IMR-90 (cell line): ENCODE measurements around the gene TLL1. TPM values are rescaled to one million over a fixed set of nuclear protein-coding genes. Genes with fewer than 3 reads are reported as not detected.

ENCODE experiments used
- ATAC-seq: fragments of 200-7000 bp; cut with Tn5 transposase; 2 replicates; pipeline ENCODE4 v1.9.1; 2020; ENCODE audit warnings: low read depth, mild to moderate bottlenecking, moderate library complexity
- BruUV-seq: library from RNA; stranded (reverse); fragments of 400-500 nt; replicated peaks from 2 replicates; lab custom pipeline; 2021; lab: Mats Ljungman, UMichigan
- CTCF ChIA-PET: fragments of 300-600 bp; formaldehyde crosslinking; extraction: SDS; loops from one replicate; lab custom pipeline; 2021; ENCODE audit warnings: antibody characterized with exemption; lab: Yijun Ruan, JAX
- POLR2A ChIA-PET: fragments of 300-600 bp; sonication (Branson Sonifier 250); formaldehyde crosslinking; loops from one replicate; lab custom pipeline; 2022; ENCODE audit warnings: antibody characterized with exemption; ENCODE audit not compliant: unreplicated experiment; lab: Charles Lee
- DNase-seq: peaks from one replicate; pipeline ENCODE4 v3.0.0; 2013
- H2AFZ ChIP-seq: replicated peaks from 2 replicates; pipeline ENCODE3; 2013; ENCODE audit warnings: low read length, mild to moderate bottlenecking; ENCODE audit not compliant: poor library complexity
- H2AK5ac ChIP-seq: 2 replicates; pipeline ENCODE4 v1.6.1; 2013; ENCODE audit warnings: low read depth, low read length, inconsistent platforms
- H2AK9ac ChIP-seq: replicated peaks from 2 replicates; pipeline ENCODE3; 2013; ENCODE audit warnings: mild to moderate bottlenecking, low read depth, low read length, moderate library complexity; ENCODE audit not compliant: poor library complexity
- H2BK120ac ChIP-seq: 2 replicates; pipeline ENCODE4 v1.6.1; 2013; ENCODE audit warnings: low read depth, low read length, inconsistent platforms
- H2BK15ac ChIP-seq: 3 replicates; pipeline ENCODE4 v1.6.1; 2013; ENCODE audit warnings: low read depth, low read length, inconsistent platforms
- H2BK20ac ChIP-seq: 2 replicates; pipeline ENCODE4 v1.6.1; 2013; ENCODE audit warnings: low read depth, mild to moderate bottlenecking, inconsistent platforms, low read length, moderate library complexity
- H2BK5ac ChIP-seq: 2 replicates; pipeline ENCODE4 v1.6.1; 2013; ENCODE audit warnings: mild to moderate bottlenecking, low read depth, low read length, inconsistent platforms; ENCODE audit not compliant: poor library complexity, severe bottlenecking
- H3K14ac ChIP-seq: replicated peaks from 2 replicates; pipeline ENCODE4 v1.6.1; 2013; ENCODE audit warnings: low read depth, low read length, inconsistent platforms
- H3K18ac ChIP-seq: 2 replicates; pipeline ENCODE4 v1.6.1; 2013; ENCODE audit warnings: low read depth, low read length, control low read depth
- H3K23ac ChIP-seq: 2 replicates; pipeline ENCODE4 v1.6.1; 2013; ENCODE audit warnings: low read depth, low read length, inconsistent platforms
- H3K27ac ChIP-seq: 2 replicates; pipeline ENCODE4 v1.5.1; 2013; ENCODE audit warnings: mild to moderate bottlenecking, control low read depth, low read length; ENCODE audit not compliant: insufficient read depth
- H3K27me3 ChIP-seq: 2 replicates; pipeline ENCODE4 v1.6.1; 2013; ENCODE audit warnings: low read length; ENCODE audit not compliant: control insufficient read depth, insufficient read depth
- H3K36me3 ChIP-seq: 2 replicates; pipeline ENCODE4 v1.6.1; 2013; ENCODE audit warnings: low read length, mixed read lengths; ENCODE audit not compliant: control insufficient read depth, insufficient read depth
- H3K4ac ChIP-seq: 2 replicates; pipeline ENCODE4 v1.6.1; 2013; ENCODE audit warnings: low read depth, low read length, inconsistent platforms
- H3K4me1 ChIP-seq: 2 replicates; pipeline ENCODE4 v1.6.1; 2013; ENCODE audit warnings: low read length, mixed read lengths; ENCODE audit not compliant: control insufficient read depth, insufficient read depth
- H3K4me2 ChIP-seq: 2 replicates; pipeline ENCODE4 v1.6.1; 2013; ENCODE audit warnings: low read depth, mild to moderate bottlenecking, control low read depth, low read length, moderate library complexity
- H3K4me3 ChIP-seq: 2 replicates; pipeline ENCODE4 v1.5.1; 2013; ENCODE audit warnings: low read depth, mild to moderate bottlenecking, control low read depth, low read length, moderate library complexity; ENCODE audit not compliant: insufficient read depth
- H3K56ac ChIP-seq: 2 replicates; pipeline ENCODE4 v1.6.1; 2013; ENCODE audit warnings: low read length, inconsistent platforms; ENCODE audit not compliant: insufficient read depth; ENCODE audit errors: extremely low read depth
- H3K79me1 ChIP-seq, 2 experiments: 2 replicates each; pipeline ENCODE4 v1.6.1; 2013; ENCODE audit warnings: low read length in 2 of 2, inconsistent platforms in 1 of 2, low read depth in 1 of 2
- H3K9ac ChIP-seq: 2 replicates; pipeline ENCODE4 v1.6.1; 2013; ENCODE audit warnings: low read depth, low read length, control low read depth
- H3K9me1 ChIP-seq: 2 replicates; pipeline ENCODE4 v1.6.1; 2013; ENCODE audit warnings: low read length, inconsistent platforms; ENCODE audit not compliant: insufficient read depth
- H3K9me3 ChIP-seq: 2 replicates; pipeline ENCODE4 v1.6.1; 2013; ENCODE audit warnings: low read length; ENCODE audit not compliant: control insufficient read depth, insufficient read depth
- H4K20me1 ChIP-seq: 2 replicates; pipeline ENCODE4 v1.6.1; 2013; ENCODE audit warnings: low read length, inconsistent platforms; ENCODE audit not compliant: insufficient read depth
- H4K5ac ChIP-seq: 2 replicates; pipeline ENCODE4 v1.6.1; 2013; ENCODE audit warnings: mild to moderate bottlenecking, low read depth, low read length, control low read depth
- H4K8ac ChIP-seq, 2 experiments: 2 replicates each; pipeline ENCODE4 v1.6.1; 2013; ENCODE audit warnings: low read depth in 2 of 2, low read length in 2 of 2, control low read depth in 1 of 2, inconsistent platforms in 1 of 2
- H4K91ac ChIP-seq: 2 replicates; pipeline ENCODE4 v1.6.1; 2013; ENCODE audit warnings: low read depth, low read length, inconsistent platforms; ENCODE audit not compliant: insufficient read depth
- BHLHE40 ChIP-seq: fragments of 150-350 bp; IDR thresholded peaks from 2 replicates; pipeline ENCODE4 v1.6.1; 2016; ENCODE audit warnings: mild to moderate bottlenecking, low read depth, low read length
- CEBPB ChIP-seq: IDR thresholded peaks from 2 replicates; pipeline ENCODE4 v1.6.1; 2012; ENCODE audit warnings: low read depth, low read length, improper control_type of control experiment
- CHD1 ChIP-seq: IDR thresholded peaks from 2 replicates; pipeline ENCODE4 v1.6.1; 2012; ENCODE audit warnings: low read depth, low read length, improper control_type of control experiment
- FOS ChIP-seq: fragments of 150-350 bp; IDR thresholded peaks from 2 replicates; pipeline ENCODE4 v1.6.1; 2016; ENCODE audit warnings: low read depth, low read length
- MAFK ChIP-seq: IDR thresholded peaks from 2 replicates; pipeline ENCODE4 v1.6.1; 2012; ENCODE audit warnings: low read depth, low read length, improper control_type of control experiment
- MXI1 ChIP-seq: IDR thresholded peaks from 2 replicates; pipeline ENCODE4 v1.6.1; 2012; ENCODE audit warnings: low read depth, mild to moderate bottlenecking, low read length, moderate library complexity, borderline replicate concordance
- NFE2L2 ChIP-seq: fragments of 150-350 bp; IDR thresholded peaks from 2 replicates; pipeline ENCODE4 v1.6.1; 2016; ENCODE audit warnings: low read depth, mild to moderate bottlenecking, low read length
- POLR2A ChIP-seq: IDR thresholded peaks from 2 replicates; pipeline ENCODE4 v1.6.1; 2012; ENCODE audit warnings: mild to moderate bottlenecking, low read depth, low read length
- RAD21 ChIP-seq: IDR thresholded peaks from 2 replicates; pipeline ENCODE4 v1.6.1; 2012; ENCODE audit warnings: low read length, improper control_type of control experiment
- RCOR1 ChIP-seq: IDR thresholded peaks from 2 replicates; pipeline ENCODE4 v1.6.1; 2012; ENCODE audit warnings: mild to moderate bottlenecking, low read length, improper control_type of control experiment; ENCODE audit not compliant: insufficient replicate concordance
- SMC3 ChIP-seq: fragments of 150-350 bp; IDR thresholded peaks from 2 replicates; pipeline ENCODE4 v1.6.1; 2016; ENCODE audit warnings: low read depth, mild to moderate bottlenecking, antibody characterized with exemption, low read length, moderate library complexity
- WGBS, 2 experiments: methylation state at CpG; one replicate each; pipeline versions ENCODE4 v1.1.5 to v1.1.7; 2013; ENCODE audit warnings: missing lambda C conversion rate in 2 of 2; ENCODE audit not compliant: insufficient read length in 1 of 2; ENCODE audit errors: extremely low coverage in 2 of 2; 5-methylcytosine and 5-hydroxymethylcytosine counted together
- dilution Hi-C: fragments of 300-500 bp; cut with HindIII; formaldehyde crosslinking; loops from one replicate; pipeline ENCODE4 v1.14.3; 2018; ENCODE audit warnings: low sequenced_read_pairs; ENCODE audit not compliant: unreplicated experiment
- in situ Hi-C: fragments of 300-500 bp; cut with MboI; formaldehyde crosslinking; loops from 3 replicates; pipeline ENCODE4 v1.14.3; 2019; ENCODE audit warnings: low sequenced_read_pairs, inconsistent platforms, mixed read lengths
- intact Hi-C: fragments of 100-400 bp; cut with micrococcal nuclease; formaldehyde crosslinking; loops from 2 replicates; pipeline ENCODE4 v1.10.0; 2022
- polyA plus RNA-seq, 3 experiments: library from polyadenylated mRNA; depleted of rRNA; stranded (reverse); fragments of >200 nt; gene quantifications; 2 replicates each; pipeline ENCODE4 v1.2.3, GENCODE V29; 2012; ENCODE audit warnings: low replicate concordance in 1 of 3
- total RNA-seq: library from RNA; depleted of rRNA; stranded (reverse); fragments of >200 nt; gene quantifications from 2 replicates; pipeline ENCODE4 v1.2.3, GENCODE V29; 2012
- TF ChIP-seq, protein P1 (sequence below): conservative IDR thresholded peaks from 2 replicates; pipeline ENCODE4 v1.5.1; 2012; ENCODE audit warnings: mild to moderate bottlenecking, low read depth, low read length, improper control_type of control experiment
- TF ChIP-seq, protein P2 (sequence below): fragments of 150-350 bp; IDR thresholded peaks from 2 replicates; pipeline ENCODE4 v1.6.1; 2017; ENCODE audit warnings: mild to moderate bottlenecking, antibody characterized with exemption, low read length, low read depth
- TF ChIP-seq, protein P3 (sequence below): fragments of 150-350 bp; IDR thresholded peaks from 2 replicates; pipeline ENCODE4 v1.6.1; 2016; ENCODE audit warnings: low read depth, mild to moderate bottlenecking, low read length, moderate library complexity, borderline replicate concordance

The TLL1 gene
- total and polyA plus RNA-seq, 2 of the 4 experiments (the other 2 are of a cell fraction) = not detected

DNA sequence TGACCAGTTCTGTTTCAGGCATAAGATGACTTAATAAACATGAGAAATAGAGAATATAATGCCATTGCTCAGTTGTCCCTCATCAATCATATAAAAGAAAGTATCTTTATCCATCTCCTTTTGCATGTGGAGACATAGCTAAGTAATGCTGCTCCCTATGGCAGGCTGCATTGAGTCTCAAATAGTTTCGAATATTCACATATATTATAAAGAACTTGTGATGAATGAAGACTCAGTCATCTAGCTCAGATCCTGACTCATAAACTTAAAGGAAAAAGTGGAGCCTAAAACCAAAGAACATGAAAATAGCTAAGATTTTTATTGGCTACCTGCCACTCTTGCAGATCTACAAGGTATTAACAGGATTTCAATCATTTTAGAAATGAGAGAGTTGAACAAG lies 11.7 kb upstream of the TLL1 start:
- no peak overlapping the region for H2BK120ac ChIP-seq
- H4K5ac ChIP-seq = no peak overlapping the region
- ATAC-seq (no peak), DNase-seq (no peak)
- H2AFZ ChIP-seq = no peak overlapping the region
- no peaks in the 10 kb centered on the region for H3K9me1 ChIP-seq
- no peak overlapping the region for H2BK5ac ChIP-seq
- H4K8ac ChIP-seq = no peak overlapping the region
- no peaks in the 10 kb centered on the region for H3K79me1 ChIP-seq
- H3K27ac ChIP-seq = no peak overlapping the region
- H3K23ac ChIP-seq = no peak overlapping the region
- POLR2A ChIA-PET = no interaction called here
- no peak overlapping the region for H2AK5ac ChIP-seq
- CTCF ChIA-PET = no interaction called here
- intact Hi-C loops = no loop called here
- BruUV-seq = no TSS peak
- TF ChIP-seq, protein P1, sequence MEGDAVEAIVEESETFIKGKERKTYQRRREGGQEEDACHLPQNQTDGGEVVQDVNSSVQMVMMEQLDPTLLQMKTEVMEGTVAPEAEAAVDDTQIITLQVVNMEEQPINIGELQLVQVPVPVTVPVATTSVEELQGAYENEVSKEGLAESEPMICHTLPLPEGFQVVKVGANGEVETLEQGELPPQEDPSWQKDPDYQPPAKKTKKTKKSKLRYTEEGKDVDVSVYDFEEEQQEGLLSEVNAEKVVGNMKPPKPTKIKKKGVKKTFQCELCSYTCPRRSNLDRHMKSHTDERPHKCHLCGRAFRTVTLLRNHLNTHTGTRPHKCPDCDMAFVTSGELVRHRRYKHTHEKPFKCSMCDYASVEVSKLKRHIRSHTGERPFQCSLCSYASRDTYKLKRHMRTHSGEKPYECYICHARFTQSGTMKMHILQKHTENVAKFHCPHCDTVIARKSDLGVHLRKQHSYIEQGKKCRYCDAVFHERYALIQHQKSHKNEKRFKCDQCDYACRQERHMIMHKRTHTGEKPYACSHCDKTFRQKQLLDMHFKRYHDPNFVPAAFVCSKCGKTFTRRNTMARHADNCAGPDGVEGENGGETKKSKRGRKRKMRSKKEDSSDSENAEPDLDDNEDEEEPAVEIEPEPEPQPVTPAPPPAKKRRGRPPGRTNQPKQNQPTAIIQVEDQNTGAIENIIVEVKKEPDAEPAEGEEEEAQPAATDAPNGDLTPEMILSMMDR = no peak
- no peak for TF ChIP-seq NFE2L2
- no peak for TF ChIP-seq FOS
- no peak for TF ChIP-seq BHLHE40
- no peak for TF ChIP-seq MXI1
- TF ChIP-seq POLR2A = no peak
- TF ChIP-seq CHD1 = no peak
- no peak for TF ChIP-seq RCOR1
- no peak for TF ChIP-seq SMC3
- TF ChIP-seq, protein P2, sequence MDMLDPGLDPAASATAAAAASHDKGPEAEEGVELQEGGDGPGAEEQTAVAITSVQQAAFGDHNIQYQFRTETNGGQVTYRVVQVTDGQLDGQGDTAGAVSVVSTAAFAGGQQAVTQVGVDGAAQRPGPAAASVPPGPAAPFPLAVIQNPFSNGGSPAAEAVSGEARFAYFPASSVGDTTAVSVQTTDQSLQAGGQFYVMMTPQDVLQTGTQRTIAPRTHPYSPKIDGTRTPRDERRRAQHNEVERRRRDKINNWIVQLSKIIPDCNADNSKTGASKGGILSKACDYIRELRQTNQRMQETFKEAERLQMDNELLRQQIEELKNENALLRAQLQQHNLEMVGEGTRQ = no peak
- TF ChIP-seq MAFK = no peak
- TF ChIP-seq, protein P3, sequence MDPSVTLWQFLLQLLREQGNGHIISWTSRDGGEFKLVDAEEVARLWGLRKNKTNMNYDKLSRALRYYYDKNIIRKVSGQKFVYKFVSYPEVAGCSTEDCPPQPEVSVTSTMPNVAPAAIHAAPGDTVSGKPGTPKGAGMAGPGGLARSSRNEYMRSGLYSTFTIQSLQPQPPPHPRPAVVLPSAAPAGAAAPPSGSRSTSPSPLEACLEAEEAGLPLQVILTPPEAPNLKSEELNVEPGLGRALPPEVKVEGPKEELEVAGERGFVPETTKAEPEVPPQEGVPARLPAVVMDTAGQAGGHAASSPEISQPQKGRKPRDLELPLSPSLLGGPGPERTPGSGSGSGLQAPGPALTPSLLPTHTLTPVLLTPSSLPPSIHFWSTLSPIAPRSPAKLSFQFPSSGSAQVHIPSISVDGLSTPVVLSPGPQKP = no peak
- no peak for TF ChIP-seq CEBPB
- no peak for TF ChIP-seq RAD21
- H3K56ac ChIP-seq = no peak overlapping the region
- dilution Hi-C loops = no loop called here
- H2BK15ac ChIP-seq = no peak overlapping the region
- no peak overlapping the region for H4K91ac ChIP-seq
- H2BK20ac ChIP-seq = no peak overlapping the region
- no peak overlapping the region for H3K4ac ChIP-seq
- no peak overlapping the region for H3K14ac ChIP-seq
- no peaks in the 10 kb centered on the region for H3K4me1 ChIP-seq
- H3K9me3 ChIP-seq = no peaks in the 10 kb centered on the region; the same call in 1 of the 2 replicates
- WGBS, 2 experiments = no CpG with 5 or more reads among the region's 1 CpG
- H3K36me3 ChIP-seq = no peaks in the 10 kb centered on the region
- H2AK9ac ChIP-seq = no peak overlapping the region
- H3K9ac ChIP-seq = no peak overlapping the region
- no peaks in the 10 kb centered on the region for H3K27me3 ChIP-seq
- H3K18ac ChIP-seq = no peak overlapping the region
- in situ Hi-C loops = no loop called here
- no peak overlapping the region for H3K4me2 ChIP-seq
- H3K4me3 ChIP-seq = no peak overlapping the region
- H4K20me1 ChIP-seq = no peaks in the 10 kb centered on the region
